Measurements from ENCODE around the gene PPP6R2.
A peak's percentile ranks its signal among the peaks of the same experiment; 100 is the strongest.

PPP6R2 gene

DNA sequence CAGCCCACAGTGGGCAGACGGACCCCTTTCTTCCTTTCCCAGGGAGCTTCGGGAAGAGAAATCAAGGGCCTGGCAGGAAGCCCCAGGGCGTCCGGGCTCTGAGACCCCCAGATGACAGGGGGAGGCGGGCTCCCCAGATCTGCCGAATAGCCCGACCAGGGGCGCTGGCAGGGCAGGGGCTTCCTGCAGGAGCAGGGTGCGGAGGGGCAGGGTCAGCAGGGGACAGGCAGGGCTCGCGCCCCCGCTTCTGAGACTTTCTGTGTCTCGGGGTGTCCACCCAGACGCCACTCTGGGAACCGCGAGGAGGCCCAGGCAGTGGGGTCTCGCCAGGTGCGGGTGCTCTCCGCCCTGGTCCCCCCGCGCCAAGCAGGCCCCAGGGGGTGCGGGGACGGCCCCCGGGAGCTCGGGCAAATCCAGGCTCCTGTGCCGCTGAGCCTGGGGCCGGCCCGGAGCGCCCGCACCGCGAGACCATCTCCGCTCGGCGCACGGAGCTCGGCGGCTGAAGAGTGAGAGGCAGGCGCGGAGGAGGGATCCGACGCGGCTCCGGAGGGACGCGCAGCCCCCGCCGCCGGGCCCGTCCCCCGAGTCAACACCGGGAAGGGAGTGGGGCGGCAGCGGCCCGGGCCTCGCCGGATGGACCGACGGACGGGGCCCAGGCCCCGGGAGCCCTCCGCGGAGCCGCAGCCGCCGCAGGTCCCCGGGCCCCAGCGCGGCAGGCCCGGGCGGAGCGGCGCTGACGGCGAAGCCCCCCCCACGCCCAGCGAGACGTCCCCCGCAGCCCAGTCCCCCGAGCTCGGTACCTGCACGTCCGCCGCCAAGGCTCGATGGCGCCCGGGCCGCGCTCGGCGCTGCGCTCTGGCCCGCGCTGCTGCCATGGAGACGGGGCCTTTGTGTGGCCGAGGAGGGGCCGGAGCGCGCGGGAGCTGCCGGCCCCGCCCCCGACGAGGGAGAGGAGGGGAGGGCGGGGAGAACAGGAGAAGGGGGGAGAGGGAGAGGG, 36.1 kb upstream of the PPP6R2 start, which contains the start of gene PLXNB2:
PLXNB2 (minus strand) TSS at position 894 of the 997 bp plus-strand sequence. CDS start 17,062 bp downstream, outside the sequence.
- DNase-seq: peak; percentile 44 to 84 (median 72)

- peak in 2 of 3 experiments; percentile 19 to 44 for DNase-seq
These were observed 35.1 kb upstream of the PPP6R2 start for GRCh38 chr22:50307890-50308596.

DNA sequence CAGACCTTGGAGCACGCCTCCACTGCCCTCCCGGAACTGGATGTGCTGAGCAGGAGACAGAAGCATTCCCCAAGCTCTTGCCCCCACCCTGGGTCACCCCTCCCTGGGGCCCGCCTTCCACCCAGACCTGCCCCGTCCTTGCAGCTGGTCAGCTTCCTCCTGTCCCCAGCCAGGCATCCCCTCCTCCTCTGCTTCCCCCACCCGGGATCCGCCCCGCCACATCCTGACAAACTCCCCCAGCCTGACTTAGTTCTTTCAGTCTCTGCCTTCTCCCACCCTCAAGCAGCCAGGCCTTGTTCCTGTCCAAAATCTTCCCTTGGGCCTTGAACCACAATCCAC, 34.6 kb upstream of the PPP6R2 start:
- DNase-seq: no peak

DNA sequence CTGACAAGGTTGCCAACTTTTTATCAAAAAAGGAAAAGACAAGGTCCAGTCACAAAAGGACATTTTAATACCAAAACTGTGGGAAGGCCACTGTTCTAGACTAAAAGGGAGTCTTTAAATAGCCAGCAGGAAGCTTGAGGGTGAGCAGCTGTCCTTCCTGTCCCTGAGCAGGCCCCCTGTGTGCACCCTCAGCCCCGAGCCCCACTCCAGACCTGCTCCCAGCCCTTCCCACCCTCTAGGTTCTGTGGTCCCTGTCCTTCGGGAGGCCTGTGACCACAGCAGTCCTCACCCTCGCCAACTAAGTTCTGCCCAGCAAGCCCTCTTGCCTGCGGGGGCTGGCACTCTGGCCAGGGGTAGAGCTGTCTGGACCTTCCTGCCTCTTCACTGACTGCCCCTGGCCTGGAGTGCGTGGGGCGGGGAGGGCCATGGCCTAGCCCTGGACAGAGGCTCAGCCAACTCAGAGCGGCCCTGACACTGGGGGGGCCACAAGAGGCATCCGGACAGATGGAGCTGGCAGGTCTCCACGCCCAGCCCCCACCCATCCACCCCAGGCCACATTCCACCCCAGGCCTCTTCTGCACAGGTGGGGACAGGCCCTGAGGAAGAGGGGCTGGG, 34.0 kb upstream of the PPP6R2 start:
- DNase-seq: no peak

DNA sequence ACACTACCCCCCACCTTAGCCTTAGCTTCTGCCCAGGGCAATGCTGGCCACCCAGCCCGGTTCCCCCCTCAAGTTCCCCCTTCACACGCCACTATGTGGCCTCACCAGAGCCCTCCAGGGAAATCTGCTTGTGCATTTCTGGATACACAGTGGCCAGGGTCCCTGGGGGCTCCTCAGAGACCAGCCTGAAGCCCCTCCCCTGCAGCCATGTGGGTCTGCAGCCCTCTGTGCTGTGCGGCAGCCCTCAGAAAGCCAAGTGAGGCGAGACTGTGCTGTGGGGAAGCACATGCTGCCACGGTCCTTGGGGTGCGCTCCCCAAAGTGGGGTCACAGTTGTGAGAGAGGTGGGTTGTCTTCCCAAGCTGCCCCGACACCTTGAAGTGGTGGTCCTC, 33.5 kb upstream of the PPP6R2 start:
- DNase-seq: no peak

DNA sequence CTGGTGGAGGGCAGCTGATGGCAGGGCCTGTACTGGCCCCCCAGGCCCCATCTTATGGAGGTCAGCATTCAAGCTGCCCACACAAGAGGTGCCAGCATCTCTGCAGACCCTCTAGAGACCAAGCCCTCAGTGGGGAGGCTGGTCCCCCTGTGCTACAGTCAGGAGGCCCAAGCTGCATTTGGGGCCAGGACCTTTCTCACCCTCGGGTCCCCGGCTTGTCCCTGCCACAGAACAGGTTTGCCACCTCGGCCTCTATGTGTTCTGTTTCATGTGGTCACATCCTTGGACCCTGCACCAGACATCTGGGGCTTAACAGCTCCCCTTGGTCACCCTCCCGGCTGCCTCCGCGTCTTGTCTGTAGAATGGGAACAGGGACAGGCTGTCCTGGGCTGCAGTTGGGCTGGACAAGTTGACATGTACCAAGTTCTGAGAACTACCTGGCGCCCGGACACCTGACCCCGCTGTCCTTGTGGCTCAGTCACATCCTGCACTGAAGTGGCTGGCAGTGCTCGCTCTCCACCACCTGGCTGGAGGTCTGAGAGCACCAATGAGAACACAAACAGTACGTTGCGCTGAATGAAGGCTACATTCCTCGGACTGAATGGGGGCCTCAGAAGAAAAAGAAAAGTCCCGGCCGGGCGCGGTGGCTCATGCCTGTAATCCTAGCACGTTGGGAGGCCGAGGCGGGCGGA, 33.0 kb upstream of the PPP6R2 start:
- DNase-seq: no peak

DNA sequence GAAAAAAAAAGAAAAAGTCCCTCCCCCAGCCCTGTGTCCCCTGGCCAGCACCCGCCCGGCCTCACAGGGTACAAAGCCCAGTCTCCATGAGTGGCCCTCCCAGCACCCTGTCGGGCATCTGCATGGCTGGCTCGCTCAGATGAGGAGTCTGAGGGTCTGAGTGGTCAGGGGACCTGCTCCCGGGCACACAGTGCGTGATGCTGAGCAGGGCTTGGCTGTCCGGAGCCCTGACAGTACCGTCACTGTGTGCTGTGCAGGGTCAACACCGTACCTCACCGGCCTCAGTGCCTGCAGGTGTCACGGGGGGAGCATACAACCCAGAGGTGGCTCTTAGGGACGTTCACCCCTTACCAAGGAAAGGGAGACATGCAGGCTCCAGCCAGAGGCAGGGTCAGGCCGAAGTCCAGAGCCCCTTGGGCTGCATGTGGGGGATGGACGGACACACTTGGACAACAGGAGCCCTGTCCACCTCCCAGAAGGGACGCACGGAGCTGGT, 32.1 kb upstream of the PPP6R2 start:
- no peak for DNase-seq

- DNase-seq: no peak
These were observed 31.3 kb upstream of the PPP6R2 start for GRCh38 chr22:50311606-50312351.

- DNase-seq: no peak
These were observed 30.8 kb upstream of the PPP6R2 start for GRCh38 chr22:50312371-50312770.

DNA sequence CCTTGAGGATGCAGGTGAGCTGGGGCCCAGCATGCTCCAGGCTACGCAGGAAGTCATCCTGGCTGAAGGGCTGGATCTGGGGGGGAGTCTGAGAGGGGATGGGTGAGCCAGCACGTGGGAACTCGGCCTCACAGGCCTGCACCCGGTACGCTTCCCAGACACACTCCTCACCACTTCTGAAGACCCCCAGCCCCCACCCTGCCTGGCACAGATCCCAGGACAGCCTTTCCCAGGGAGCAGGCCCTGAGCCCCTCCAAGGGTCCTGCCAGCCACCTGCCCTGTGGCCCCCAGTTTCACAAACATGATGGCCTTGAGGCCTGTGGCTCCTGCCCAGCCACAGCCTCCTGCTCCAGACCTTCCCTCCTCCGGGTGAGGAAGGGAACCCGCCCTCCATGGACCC, 30.1 kb upstream of the PPP6R2 start:
- no peak for DNase-seq

GRCh38 chr22:50313600-50313999, 29.5 kb upstream of the PPP6R2 start:
- DNase-seq: no peak

- DNase-seq: no peak
These were observed 29.1 kb upstream of the PPP6R2 start for GRCh38 chr22:50314081-50314454.

- DNase-seq: peak in 1 of 3 experiments; percentile 1
These were observed 28.5 kb upstream of the PPP6R2 start for GRCh38 chr22:50314455-50315288.

DNA sequence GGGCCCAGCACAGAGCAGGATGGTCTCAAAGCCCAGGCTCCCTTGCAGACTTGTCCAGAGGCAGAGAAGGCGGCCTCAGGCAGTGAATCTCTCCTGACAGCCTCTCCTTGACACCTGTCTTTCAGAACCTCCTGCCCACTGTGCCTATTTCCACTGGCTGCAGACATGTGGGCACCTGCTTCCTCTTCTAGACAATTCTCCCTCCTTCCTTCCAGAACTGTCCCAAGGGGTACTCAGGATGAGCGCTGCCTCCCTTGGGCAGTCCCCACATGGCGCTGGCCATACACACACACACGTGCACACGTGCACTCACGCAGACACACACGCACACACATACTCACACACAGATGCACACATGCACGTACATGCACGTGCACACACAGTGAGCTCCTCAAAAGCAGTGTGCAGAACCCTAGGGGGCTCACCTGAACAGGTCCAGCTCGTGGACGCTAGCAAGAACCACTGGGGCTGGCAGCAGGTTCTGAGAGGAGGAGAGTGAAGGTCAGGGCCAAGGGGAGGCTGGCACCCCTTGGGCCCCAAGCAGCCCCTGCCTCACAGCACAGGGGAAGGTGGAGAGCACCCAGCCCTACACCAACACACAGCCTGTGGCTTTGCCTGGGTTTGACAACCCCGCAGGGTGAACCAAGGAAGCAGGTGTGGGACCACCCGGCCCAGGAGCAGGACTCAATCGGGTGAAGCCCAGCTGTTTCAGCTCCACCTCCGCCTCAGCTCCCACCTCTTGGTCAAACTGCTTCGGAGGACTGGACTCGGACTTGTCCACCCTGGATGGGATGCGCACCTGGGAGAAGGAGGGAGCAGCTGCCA, 27.6 kb upstream of the PPP6R2 start:
- DNase-seq: peak in 1 of 3 experiments; percentile 2

- no peak for DNase-seq
These were observed 26.7 kb upstream of the PPP6R2 start for GRCh38 chr22:50316114-50317065.

GRCh38 chr22:50317178-50317577, 25.9 kb upstream of the PPP6R2 start:
- no peak for DNase-seq

DNA sequence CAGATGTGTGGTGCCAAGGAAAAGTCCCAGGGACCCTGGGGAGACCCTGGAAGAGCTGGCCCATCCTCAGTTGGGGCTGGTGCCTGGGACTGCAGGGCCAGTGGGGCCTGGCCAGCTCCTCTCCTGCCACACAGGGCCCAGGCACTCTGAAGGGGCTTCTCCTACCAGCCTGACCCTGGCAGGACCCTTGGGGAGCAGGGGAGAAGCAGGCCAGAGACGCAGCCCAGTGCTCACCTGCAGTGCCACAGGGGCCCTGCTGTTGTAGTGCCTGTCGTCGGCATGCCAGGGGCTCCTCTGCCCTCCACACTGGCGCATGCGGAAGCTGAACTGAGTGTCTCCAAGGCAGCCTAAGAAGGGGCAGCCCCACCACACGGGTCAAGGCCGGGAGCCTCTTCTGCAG, 25.5 kb upstream of the PPP6R2 start:
- no peak for DNase-seq

- no peak for DNase-seq
These were observed 24.8 kb upstream of the PPP6R2 start for GRCh38 chr22:50318356-50318697.

Measured in NCI-H1417 (cell line).